H1 (cell line): ENCODE results near the gene LMAN2. TPM values are rescaled to one million over a fixed set of nuclear protein-coding genes. Genes with fewer than 3 reads are reported as not detected.

Experiments used
- CTBP2 ChIP-seq: IDR thresholded peaks from 2 replicates; pipeline ENCODE4 v1.7.0; 2011; ENCODE audit warnings: borderline replicate concordance, mild to moderate bottlenecking, moderate library complexity, mixed read lengths, low read length; ENCODE audit not compliant: insufficient read depth, insufficient read length
- JUND ChIP-seq: IDR thresholded peaks from 2 replicates; pipeline ENCODE4 v1.6.1; 2011; ENCODE audit warnings: mild to moderate bottlenecking, improper control_type of control experiment, low read length
- polyA plus RNA-seq, 7 experiments: library from polyadenylated mRNA; depleted of rRNA in 3 of 7; stranded (reverse) in 5 of 7; unstranded in 2 of 7; fragments of >200 nt in 5 of 7; fragments of 200-250 nt in 2 of 7; gene quantifications; 1 replicate in 5 of 7; 2 replicates in 1 of 7; 4 replicates in 1 of 7; pipeline versions ENCODE4 v1.2.1 to v1.2.3, GENCODE V29; 2011 to 2013; ENCODE audit warnings: missing spikeins in 2 of 7, mixed read lengths in 2 of 7
- total RNA-seq: library from RNA; stranded (reverse); fragmentation: NEBNext Ultra II Directional; extraction: Animal tissue kit (Norgen Biotek cat#: 25700); gene quantifications from 2 replicates; pipeline ENCODE4 v1.2.1, GENCODE V29; 2021

The LMAN2 gene
- total and polyA plus RNA-seq, 2 of the 8 experiments (the other 6 are each of a cell fraction or from before 2014, with no cell fraction given) = 116 to 225 TPM

GRCh38 chr5:177397875-177398390 lies 46.5 kb upstream of the LMAN2 start (continued):
- TF ChIP-seq CTBP2 (no peak), JUND (no peak)
